ENCODE measurements around the gene CTSZ. TPM values are rescaled to one million over a fixed set of nuclear protein-coding genes. Genes with fewer than 3 reads are reported as not detected.

The CTSZ gene
- total RNA-seq, 1 donor, result 223 TPM

- H3K27ac ChIP-seq (ENCODE audit: low read depth, low read length), result peak overlapping the region; percentile 4
- no peaks in the 10 kb centered on the region for H4K20me1 ChIP-seq (ENCODE audit: insufficient read depth, low read length)
- H3K36me3 ChIP-seq (ENCODE audit: insufficient read depth, low read length), result no peaks in the 10 kb centered on the region
- no peaks in the 10 kb centered on the region for H3K9me3 ChIP-seq (ENCODE audit: low read depth, low read length)
- peak overlapping the region; percentile 82 for H3K4me2 ChIP-seq (ENCODE audit: insufficient read depth, low read length)
- H3K4me1 ChIP-seq (ENCODE audit: insufficient read depth, low read length), result peaks cover 16% of the 10 kb centered on the region
- peak overlapping the region; percentile 57 for H3K4me3 ChIP-seq (ENCODE audit: insufficient read depth, low read length)
- peak overlapping the region; percentile 70 for H2AFZ ChIP-seq (ENCODE audit: low read length)
- no peak for DNase-seq (ENCODE audit: insufficient read length, low spot score, missing footprints)
- TF ChIP-seq CTCF (IDR thresholded peaks at IDR 0.05; ENCODE audit: extremely low read depth, low read depth, low read length), result no peak
- H3K79me2 ChIP-seq (ENCODE audit: insufficient read depth, low read length), result no peaks in the 10 kb centered on the region
- peaks cover 20% of the 10 kb centered on the region for H3K27me3 ChIP-seq (ENCODE audit: insufficient read depth, low read length)
Observed at GRCh38 chr20:59048681-59049030, 41.6 kb upstream of the CTSZ start.

GRCh38 chr20:59047938-59048680, 41.1 kb upstream of the CTSZ start:
- no peaks in the 10 kb centered on the region for H3K79me2 ChIP-seq (ENCODE audit: insufficient read depth, low read length)
- H4K20me1 ChIP-seq (ENCODE audit: insufficient read depth, low read length), result no peaks in the 10 kb centered on the region
- H3K36me3 ChIP-seq (ENCODE audit: insufficient read depth, low read length), result no peaks in the 10 kb centered on the region
- peak overlapping the region; percentile 70 for H2AFZ ChIP-seq (ENCODE audit: low read length)
- peak overlapping the region; percentile 57 for H3K4me3 ChIP-seq (ENCODE audit: insufficient read depth, low read length)
- H3K27me3 ChIP-seq (ENCODE audit: insufficient read depth, low read length), result peaks cover 15% of the 10 kb centered on the region
- DNase-seq (ENCODE audit: insufficient read length, low spot score, missing footprints), result peak; percentile 87
- H3K27ac ChIP-seq (ENCODE audit: low read depth, low read length), result peak overlapping the region; percentile 4
- H3K9me3 ChIP-seq (ENCODE audit: low read depth, low read length), result no peaks in the 10 kb centered on the region
- no peak for TF ChIP-seq CTCF (IDR thresholded peaks at IDR 0.05; ENCODE audit: extremely low read depth, low read depth, low read length)
- peaks cover 21% of the 10 kb centered on the region for H3K4me1 ChIP-seq (ENCODE audit: insufficient read depth, low read length)
- peak overlapping the region; percentile 82 for H3K4me2 ChIP-seq (ENCODE audit: insufficient read depth, low read length)

GRCh38 chr20:59046862-59047261, 39.8 kb upstream of the CTSZ start:
- H4K20me1 ChIP-seq (ENCODE audit: insufficient read depth, low read length), result no peaks in the 10 kb centered on the region
- H3K27ac ChIP-seq (ENCODE audit: low read depth, low read length), result no peak overlapping the region
- no peaks in the 10 kb centered on the region for H3K36me3 ChIP-seq (ENCODE audit: insufficient read depth, low read length)
- H3K27me3 ChIP-seq (ENCODE audit: insufficient read depth, low read length), result peaks cover 7% of the 10 kb centered on the region
- no peak for DNase-seq (ENCODE audit: insufficient read length, low spot score, missing footprints)
- no peak for TF ChIP-seq CTCF (IDR thresholded peaks at IDR 0.05; ENCODE audit: extremely low read depth, low read depth, low read length)
- H3K4me2 ChIP-seq (ENCODE audit: insufficient read depth, low read length), result no peak overlapping the region
- peaks cover 26% of the 10 kb centered on the region for H3K4me1 ChIP-seq (ENCODE audit: insufficient read depth, low read length)
- peaks cover 8% of the 10 kb centered on the region for H3K79me2 ChIP-seq (ENCODE audit: insufficient read depth, low read length)
- H3K9me3 ChIP-seq (ENCODE audit: low read depth, low read length), result no peaks in the 10 kb centered on the region
- no peak overlapping the region for H3K4me3 ChIP-seq (ENCODE audit: insufficient read depth, low read length)
- H2AFZ ChIP-seq (ENCODE audit: low read length), result no peak overlapping the region

GRCh38 chr20:59044796-59045195, 37.7 kb upstream of the CTSZ start:
- no peak for TF ChIP-seq CTCF (IDR thresholded peaks at IDR 0.05; ENCODE audit: extremely low read depth, low read depth, low read length)
- H3K27ac ChIP-seq (ENCODE audit: low read depth, low read length), result no peak overlapping the region
- DNase-seq (ENCODE audit: insufficient read length, low spot score, missing footprints), result peak; percentile 45
- H3K4me1 ChIP-seq (ENCODE audit: insufficient read depth, low read length), result peaks cover 35% of the 10 kb centered on the region
- H3K79me2 ChIP-seq (ENCODE audit: insufficient read depth, low read length), result peaks cover 28% of the 10 kb centered on the region
- peaks cover 10% of the 10 kb centered on the region for H3K36me3 ChIP-seq (ENCODE audit: insufficient read depth, low read length)
- H3K4me3 ChIP-seq (ENCODE audit: insufficient read depth, low read length), result no peak overlapping the region
- H4K20me1 ChIP-seq (ENCODE audit: insufficient read depth, low read length), result peaks cover 2% of the 10 kb centered on the region
- no peak overlapping the region for H2AFZ ChIP-seq (ENCODE audit: low read length)
- H3K4me2 ChIP-seq (ENCODE audit: insufficient read depth, low read length), result no peak overlapping the region
- no peaks in the 10 kb centered on the region for H3K9me3 ChIP-seq (ENCODE audit: low read depth, low read length)
- H3K27me3 ChIP-seq (ENCODE audit: insufficient read depth, low read length), result peaks cover 2% of the 10 kb centered on the region

All from osteoblast (primary cell).